Upper lobe of left lung (tissue), 4 donors: ENCODE results near the gene SLC6A19.

Experiments used
- CTCF ChIP-seq, 6 experiments: fragments of 450-650 bp in 4 of 6; fragments of 200-600 bp in 2 of 6; sonication (generic) in 2 of 6; IDR thresholded peaks; one replicate each; pipeline ENCODE4 v1.5.1; 2016 to 2019; ENCODE audit warnings: antibody characterized with exemption in 6 of 6
- POLR2AphosphoS5 ChIP-seq, 2 donors: sonication (generic); formaldehyde crosslinking; IDR thresholded peaks; one replicate each; pipeline ENCODE4 v1.5.1; 2017; ENCODE audit warnings: antibody characterized with exemption in 2 of 2

DNA sequence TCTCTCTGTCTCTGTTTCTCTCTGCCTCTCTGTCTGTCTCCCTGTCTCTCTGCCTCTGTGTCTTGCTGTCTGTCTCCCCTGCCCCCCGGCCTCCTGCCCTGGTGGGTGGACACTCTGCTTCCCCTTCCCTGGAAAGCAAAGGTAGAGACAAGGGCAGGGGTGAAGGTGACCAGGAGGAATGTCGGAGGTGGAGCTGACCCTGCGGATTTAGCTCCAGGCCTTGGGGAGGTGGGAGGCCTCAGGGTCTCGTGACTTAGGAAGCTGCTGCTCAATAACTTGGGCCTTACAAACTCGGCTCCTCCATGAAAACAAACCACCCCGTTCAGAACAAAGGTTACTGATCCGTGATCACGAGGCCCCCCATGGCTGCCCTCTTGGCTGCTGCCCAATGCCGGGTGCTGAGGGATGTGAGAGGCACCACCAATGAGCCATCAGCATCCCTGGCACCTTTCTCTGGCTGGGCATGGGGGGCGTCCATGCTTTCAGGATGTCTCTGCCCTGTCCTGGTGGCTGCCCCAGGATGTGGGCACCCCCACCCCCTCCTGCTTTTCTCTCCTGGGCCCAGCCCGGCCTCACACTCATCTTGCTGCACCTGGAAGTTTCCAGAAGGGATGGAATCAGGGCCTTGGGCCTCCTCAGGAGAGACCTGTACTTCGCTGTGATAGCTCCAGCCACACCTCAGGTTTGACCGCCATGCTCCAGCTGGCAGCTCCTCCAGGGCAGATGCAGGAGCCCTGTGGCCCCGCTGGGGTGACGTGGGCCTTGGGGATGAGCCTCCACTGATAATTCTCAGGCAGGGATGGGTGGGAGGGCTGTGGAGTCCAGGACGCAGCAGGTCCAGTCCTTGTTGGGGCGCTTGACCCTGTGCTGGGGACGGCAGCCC, 14.8 kb upstream of the SLC6A19 start:
- TF ChIP-seq POLR2AphosphoS5 (IDR thresholded peaks at IDR 0.05) (no peak), CTCF (IDR thresholded peaks at IDR 0.05) (no peak)
